Measurements from ENCODE around the gene NIBAN1.
A peak's percentile ranks its signal among the peaks of the same experiment; 100 is the strongest.

The NIBAN1 gene

GRCh38 chr1:184943998-184944397 lies 30.3 kb downstream of the NIBAN1 start:
- DNase-seq, result no peak

DNA sequence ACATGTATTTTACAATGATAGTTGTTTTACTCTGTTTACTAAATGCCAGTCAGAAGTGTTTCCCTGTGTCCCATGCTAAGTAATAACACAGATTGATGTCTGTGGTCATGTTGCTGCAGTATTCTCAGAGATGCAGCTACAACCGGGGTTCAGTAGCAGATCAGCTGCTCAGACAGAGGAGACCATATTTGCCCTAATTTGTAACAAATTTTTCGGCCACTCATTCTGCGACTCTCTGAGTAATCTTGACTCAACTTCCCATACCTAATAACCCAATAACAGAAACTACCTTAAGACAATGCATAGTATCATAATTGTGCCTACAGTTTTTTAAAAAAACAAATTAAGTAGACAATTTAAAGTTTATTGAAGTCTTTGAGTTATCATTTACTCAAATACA lies 32.6 kb downstream of the NIBAN1 start:
- DNase-seq, result no peak

GRCh38 chr1:184941410-184941733 lies 32.9 kb downstream of the NIBAN1 start:
- no peak for DNase-seq

DNA sequence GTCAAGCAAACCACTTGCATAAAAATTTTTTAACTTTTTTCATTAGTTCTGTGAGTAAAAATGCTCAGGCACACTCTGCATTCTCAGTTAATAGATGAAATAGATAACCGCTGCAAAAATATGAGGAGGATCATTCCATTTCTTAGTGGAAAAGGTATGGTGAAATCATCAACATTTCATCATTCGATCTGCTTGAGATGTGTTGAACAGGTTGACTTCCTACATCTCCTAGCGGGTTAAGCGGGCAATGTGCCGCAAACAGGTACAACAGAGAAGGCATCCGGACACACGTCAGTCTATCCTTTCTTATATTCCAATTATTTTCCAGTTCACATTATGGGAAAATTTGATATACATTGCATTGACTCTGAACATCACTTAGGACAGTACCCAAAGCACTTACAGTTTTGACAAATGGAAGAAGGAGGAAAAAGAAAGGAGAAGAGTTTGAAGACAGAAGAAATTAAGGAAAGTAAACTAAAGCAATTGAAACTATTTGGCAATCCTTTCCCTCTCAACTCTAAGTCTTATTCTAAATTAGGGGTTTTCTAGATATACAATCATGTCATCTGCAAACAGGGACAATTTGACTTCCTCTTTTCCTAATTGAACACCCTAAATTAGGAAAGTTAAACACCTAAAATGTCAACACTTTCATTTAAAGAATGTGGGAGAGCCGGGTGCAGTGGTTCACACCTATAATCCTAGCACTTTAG lies 33.5 kb downstream of the NIBAN1 start:
- no peak for DNase-seq

- DNase-seq, result no peak
Observed at GRCh38 chr1:184940226-184940625, 34.1 kb downstream of the NIBAN1 start.

DNA sequence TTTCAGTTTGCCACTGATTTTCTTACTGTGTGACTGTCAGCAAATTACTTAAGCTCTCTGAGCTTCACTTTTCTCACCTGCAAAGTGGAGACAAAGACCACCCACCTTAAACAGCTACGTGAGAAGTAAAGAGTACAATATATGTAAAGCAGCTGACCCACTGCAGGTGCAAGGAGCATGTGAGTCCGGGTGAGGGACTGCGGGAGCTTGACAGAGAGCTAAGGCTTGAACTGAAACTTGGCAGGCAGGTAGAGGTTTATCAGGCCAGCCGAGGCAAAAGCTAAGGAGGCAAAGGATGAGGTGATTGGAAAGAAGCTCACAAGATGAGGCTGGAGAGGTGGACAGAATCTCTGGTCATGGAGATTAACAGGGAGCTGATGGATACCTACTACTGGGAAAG lies 36.6 kb downstream of the NIBAN1 start:
- DNase-seq, result no peak

DNA sequence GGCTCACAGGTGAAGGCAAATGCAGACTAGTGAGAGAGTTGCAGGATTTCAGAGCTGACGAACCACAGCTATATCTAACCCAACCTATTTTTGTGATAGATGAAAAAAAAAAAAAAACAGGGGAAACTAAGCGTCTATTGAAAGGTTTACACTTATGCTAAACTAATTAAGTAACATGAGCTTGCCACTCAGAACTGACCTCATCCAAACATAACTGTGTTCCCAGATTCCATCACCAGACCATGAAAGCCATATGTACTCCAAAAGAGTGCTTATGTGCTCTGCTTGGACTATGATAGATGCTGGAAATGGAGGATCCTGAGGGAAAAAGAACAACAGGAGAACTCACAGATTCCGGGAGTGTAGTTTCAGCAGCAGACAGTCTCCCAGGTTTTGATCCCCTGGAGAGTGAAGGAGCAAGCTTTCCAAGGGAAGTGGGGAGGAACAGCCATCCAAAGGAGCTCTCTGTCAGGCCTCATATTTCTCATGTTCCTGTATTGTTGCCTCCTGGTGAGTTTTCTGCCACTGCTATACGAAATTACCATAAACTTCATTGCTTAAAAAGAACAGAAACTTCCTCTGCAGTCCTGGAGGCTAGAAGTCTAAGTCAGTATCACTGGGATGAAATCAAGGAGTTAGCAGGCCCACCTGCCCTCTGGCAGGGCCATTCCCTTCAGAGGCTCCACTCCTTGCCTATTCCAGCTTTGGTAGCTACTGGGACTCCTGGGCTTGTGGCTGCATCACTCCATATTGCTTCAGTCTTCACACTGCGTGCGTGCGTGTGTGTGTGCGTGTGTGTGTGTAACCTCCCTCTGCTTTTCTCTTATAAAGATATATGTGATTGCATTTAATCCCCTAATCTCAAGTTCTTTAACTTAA lies 38.1 kb downstream of the NIBAN1 start:
- DNase-seq, result no peak

GRCh38 chr1:184933944-184934343 lies 40.4 kb downstream of the NIBAN1 start:
- no peak for DNase-seq

DNA sequence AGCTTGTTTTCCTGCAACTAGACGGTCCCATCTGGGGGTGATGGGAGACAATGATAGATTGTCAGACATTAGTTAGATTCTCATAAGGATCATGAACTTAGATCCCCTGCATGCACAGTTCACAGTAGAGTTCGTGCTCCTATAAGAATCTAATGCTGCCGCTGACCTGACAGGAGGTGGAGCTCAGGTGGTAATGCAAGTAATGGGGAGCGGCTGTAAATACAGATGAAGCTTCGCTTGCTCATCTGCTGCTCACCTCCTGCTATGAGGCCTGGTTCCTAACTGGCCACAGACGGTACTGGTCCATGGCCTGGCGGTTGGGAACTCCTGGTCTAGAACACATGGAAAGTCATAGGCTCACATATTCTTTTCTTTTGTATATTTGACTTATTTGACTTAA lies 42.0 kb downstream of the NIBAN1 start:
- no peak for DNase-seq

- DNase-seq, result no peak
Observed at GRCh38 chr1:184931566-184931965, 42.7 kb downstream of the NIBAN1 start.

DNA sequence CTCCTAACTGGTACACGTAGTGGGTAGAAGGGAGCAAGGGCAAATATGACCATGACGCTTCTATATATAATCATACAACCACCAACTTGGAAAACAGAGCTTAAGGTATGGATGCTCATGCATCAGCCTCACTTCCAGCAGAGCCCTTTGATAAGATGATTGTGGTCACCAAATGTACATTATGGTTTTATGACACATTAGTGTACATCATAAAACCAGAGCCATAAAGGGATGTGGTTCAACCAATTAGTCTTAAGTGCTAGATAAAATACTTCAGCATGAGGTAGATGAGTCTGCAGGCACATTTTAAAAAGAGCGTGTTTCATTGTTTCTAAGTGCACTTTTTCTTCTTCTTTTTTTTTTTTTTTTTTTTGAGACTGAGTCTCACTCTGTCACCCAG lies 43.7 kb downstream of the NIBAN1 start:
- DNase-seq, result no peak

DNA sequence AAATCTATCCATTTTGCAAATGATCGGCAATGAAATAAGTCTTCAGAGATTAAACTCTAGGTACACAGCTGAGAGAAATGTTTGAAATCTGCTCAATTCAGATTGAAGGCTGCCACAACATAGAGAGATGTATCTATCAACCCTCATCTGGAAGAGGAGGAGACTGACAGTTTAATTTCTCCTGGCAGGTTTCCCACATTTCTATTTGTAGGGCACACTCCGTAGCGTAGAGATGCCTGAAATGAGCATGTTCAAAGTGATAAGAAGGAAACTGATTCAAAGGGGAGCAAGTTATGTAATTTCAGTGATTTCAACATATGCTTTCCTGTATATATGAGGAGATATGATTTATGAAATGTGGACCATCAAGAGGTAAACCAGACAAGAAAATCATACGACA lies 44.1 kb downstream of the NIBAN1 start:
- no peak for DNase-seq

DNA sequence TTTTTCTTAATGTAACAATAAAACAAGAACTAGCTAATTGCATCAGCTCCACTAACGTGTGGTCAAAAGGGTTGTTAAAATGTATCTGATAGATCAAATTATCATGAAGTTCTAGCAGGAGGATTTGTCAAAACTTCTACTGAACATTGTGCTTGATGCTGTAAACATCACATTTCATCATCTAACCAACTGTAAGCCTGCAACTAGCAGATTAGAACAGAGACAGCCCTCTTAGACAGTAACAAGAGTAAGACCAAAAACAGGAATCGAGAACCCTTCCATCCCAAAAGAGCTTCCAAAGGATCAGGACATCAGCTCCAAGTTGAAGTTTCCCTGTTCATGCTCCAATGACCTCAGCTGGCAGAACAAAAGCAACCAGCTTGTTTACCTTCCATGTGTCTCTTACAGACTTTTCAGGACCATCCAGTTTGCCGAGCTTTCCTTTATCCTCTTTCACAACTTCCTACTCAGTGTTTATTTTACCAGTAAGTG lies 44.6 kb downstream of the NIBAN1 start:
- DNase-seq, result peak; percentile 14

DNA sequence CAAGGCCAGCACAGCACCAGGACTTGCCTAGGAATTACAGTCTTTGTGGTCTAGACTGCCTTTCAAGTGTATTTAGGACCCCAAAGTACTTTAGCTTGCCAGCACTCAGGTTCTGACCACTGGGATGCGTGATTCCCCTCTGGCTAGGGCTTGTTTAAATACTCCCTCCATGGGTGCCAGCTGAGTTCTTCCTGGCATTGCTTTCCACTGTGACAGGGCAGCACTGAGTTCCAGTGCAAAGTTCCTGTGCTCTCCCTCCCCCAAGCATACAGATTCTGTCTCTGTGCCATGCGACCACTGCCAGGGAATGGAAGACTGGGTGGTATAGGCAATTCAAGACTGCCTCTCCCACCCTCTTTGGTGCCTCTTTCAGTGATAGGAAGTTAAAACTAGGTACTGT lies 45.9 kb downstream of the NIBAN1 start:
- DNase-seq, result no peak
